HepG2 (cell line): Measurements from ENCODE around the gene PRM3. TPM values are rescaled to one million over a fixed set of nuclear protein-coding genes. Genes with fewer than 3 reads are reported as not detected.
A peak's percentile ranks its signal among the peaks of the same experiment; 100 is the strongest.

ENCODE experiments used
- AHR ChIP-seq: IDR thresholded peaks from 2 replicates; pipeline ENCODE4 v1.6.1; 2018; ENCODE audit warnings: missing genetic modification reagents, missing compliant biosample characterization
- CREB3 ChIP-seq: sonication (generic); formaldehyde crosslinking; IDR thresholded peaks from 2 replicates; pipeline ENCODE4 v1.5.0; 2020; ENCODE audit warnings: missing genetic modification reagents
- ELF4 ChIP-seq: sonication (generic); formaldehyde crosslinking; IDR thresholded peaks from 2 replicates; pipeline ENCODE4 v1.5.0; 2020; ENCODE audit warnings: missing genetic modification reagents, mild to moderate bottlenecking, moderate library complexity, borderline replicate concordance
- JUNB ChIP-seq: sonication (generic); formaldehyde crosslinking; IDR thresholded peaks from 2 replicates; pipeline ENCODE4 v1.8.0; 2022; ENCODE audit warnings: missing genetic modification reagents, mild to moderate bottlenecking, borderline replicate concordance
- KDM4B ChIP-seq: sonication (generic); formaldehyde crosslinking; IDR thresholded peaks from 2 replicates; pipeline ENCODE4 v1.4.0; 2020; ENCODE audit warnings: missing genetic modification reagents
- PAWR ChIP-seq: sonication (generic); formaldehyde crosslinking; IDR thresholded peaks from 2 replicates; pipeline ENCODE4 v1.4.0; 2020; ENCODE audit warnings: missing genetic modification reagents, mild to moderate bottlenecking, borderline replicate concordance
- POGK ChIP-seq: sonication (generic); formaldehyde crosslinking; conservative IDR thresholded peaks from 2 replicates; pipeline ENCODE4 v1.8.0; 2022; ENCODE audit warnings: mild to moderate bottlenecking, moderate library complexity, missing genetic modification reagents
- SIX1 ChIP-seq: sonication (generic); formaldehyde crosslinking; IDR thresholded peaks from 2 replicates; pipeline ENCODE4 v1.4.0; 2020; ENCODE audit warnings: missing genetic modification reagents, borderline replicate concordance
- WIZ ChIP-seq: sonication (generic); formaldehyde crosslinking; IDR thresholded peaks from 2 replicates; pipeline ENCODE4 v1.5.1; 2020; ENCODE audit warnings: mild to moderate bottlenecking, missing genetic modification reagents
- ZBTB42 ChIP-seq: sonication (generic); formaldehyde crosslinking; IDR thresholded peaks from 2 replicates; pipeline ENCODE4 v1.5.0; 2020; ENCODE audit warnings: mild to moderate bottlenecking, missing genetic modification reagents
- ZHX1 ChIP-seq: sonication (generic); formaldehyde crosslinking; IDR thresholded peaks from 2 replicates; pipeline ENCODE4 v1.8.1; 2022; ENCODE audit warnings: low read depth, mild to moderate bottlenecking, missing genetic modification reagents
- ZKSCAN5 ChIP-seq: sonication (generic); formaldehyde crosslinking; IDR thresholded peaks from 2 replicates; pipeline ENCODE4 v1.5.1; 2020; ENCODE audit warnings: mild to moderate bottlenecking, missing genetic modification reagents
- ZNF10 ChIP-seq: sonication (generic); formaldehyde crosslinking; IDR thresholded peaks from 2 replicates; pipeline ENCODE4 v1.4.0; 2020; ENCODE audit warnings: mild to moderate bottlenecking, low read depth, missing genetic modification reagents, borderline replicate concordance
- ZNF235 ChIP-seq: sonication (generic); formaldehyde crosslinking; IDR thresholded peaks from 2 replicates; pipeline ENCODE4 v1.8.1; 2023; ENCODE audit warnings: mild to moderate bottlenecking, missing genetic modification reagents, borderline replicate concordance
- ZNF317 ChIP-seq: sonication (generic); formaldehyde crosslinking; IDR thresholded peaks from 2 replicates; pipeline ENCODE4 v1.5.0; 2020; ENCODE audit warnings: mild to moderate bottlenecking, missing genetic modification reagents
- ZNF431 ChIP-seq: sonication (generic); formaldehyde crosslinking; IDR thresholded peaks from 2 replicates; pipeline ENCODE4 v1.9.0; 2022; ENCODE audit warnings: missing genetic modification reagents, low read depth, mild to moderate bottlenecking, borderline replicate concordance
- ZNF503 ChIP-seq: sonication (generic); formaldehyde crosslinking; IDR thresholded peaks from 2 replicates; pipeline ENCODE4 v1.4.0; 2020; ENCODE audit warnings: missing genetic modification reagents
- ZNF512 ChIP-seq: sonication (generic); formaldehyde crosslinking; IDR thresholded peaks from 2 replicates; pipeline ENCODE4 v1.4.0; 2020; ENCODE audit warnings: mild to moderate bottlenecking, missing genetic modification reagents
- ZNF883 ChIP-seq: sonication (generic); formaldehyde crosslinking; IDR thresholded peaks from 2 replicates; pipeline ENCODE4 v1.5.1; 2020; ENCODE audit warnings: mild to moderate bottlenecking, missing genetic modification reagents; ENCODE audit errors: not compliant biosample characterization
- polyA plus RNA-seq, 8 experiments: library from polyadenylated mRNA; depleted of rRNA in 3 of 8; stranded (reverse) in 7 of 8; unstranded in 1 of 8; fragments of >200 nt; fragmentation: Illumina TruSeq in 4 of 8; extraction: Trizol in 4 of 8; gene quantifications; 2 replicates each; pipeline versions ENCODE4 v1.2.1 to v1.2.3, GENCODE V29; 2011 to 2016; ENCODE audit warnings: low read depth in 4 of 8, missing spikeins in 1 of 8, mixed read lengths in 1 of 8; ENCODE audit not compliant: insufficient read depth in 1 of 8
- total RNA-seq, 5 experiments: library from RNA; depleted of rRNA; stranded (reverse); fragments of >200 nt; fragmentation: Illumina TruSeq; extraction: Trizol; gene quantifications; 2 replicates each; pipeline ENCODE4 v1.2.3, GENCODE V29; 2016; ENCODE audit warnings: low read depth in 1 of 5

The PRM3 gene
- total and polyA plus RNA-seq, 2 of the 13 experiments (the other 11 are each of a cell fraction or from before 2014, with no cell fraction given): not detected

- TF ChIP-seq ZBTB42 (CRISPR knock-in tag) (peak; percentile 10; the same call in 1 of the 2 replicates), KDM4B (no peak), ZNF10 (CRISPR knock-in tag) (no peak), ZHX1 (peak; percentile 69; the same call in 1 of the 2 replicates), ZNF235 (peak; percentile 39; the same call in 1 of the 2 replicates), ZNF512 (CRISPR knock-in tag) (no peak), WIZ (CRISPR knock-in tag) (peak; percentile 57; the same call in 1 of the 2 replicates), JUNB (CRISPR knock-in tag) (no peak), ELF4 (CRISPR knock-in tag) (0 out of 2 replicates have a peak, but pooled peaks have one; percentile 53), PAWR (peak; percentile 85; the same call in 1 of the 2 replicates), POGK (CRISPR knock-in tag) (no peak; the same call in 1 of the 2 replicates), ZKSCAN5 (CRISPR knock-in tag) (peak; percentile 69; the same call in 1 of the 2 replicates), ZNF883 (CRISPR knock-in tag) (no peak), AHR (CRISPR knock-in tag) (peak; percentile 73; the same call in 1 of the 2 replicates), CREB3 (CRISPR knock-in tag) (no peak), ZNF503 (CRISPR knock-in tag) (peak; percentile 66; the same call in 1 of the 2 replicates), SIX1 (CRISPR knock-in tag) (no peak; the same call in 1 of the 2 replicates), ZNF317 (no peak; the same call in 1 of the 2 replicates), ZNF431 (no peak)
These were observed 24.2 kb upstream of the PRM3 start (continued) for GRCh38 chr16:11297492-11298142.
